Left renal cortex interstitium (tissue), 4 donors: ENCODE data around the gene HAAO. TPM values are rescaled to one million over a fixed set of nuclear protein-coding genes. Genes with fewer than 3 reads are reported as not detected.
"Not testable (repeated sequence)": the region's sequence is repeated elsewhere in the genome, so short reads cannot be mapped to it uniquely, and the experiment has no call there.

Experiments used
- DNase-seq, 4 donors: peaks; one replicate each; pipeline ENCODE4 v3.0.0-alpha.2; 2013; ENCODE audit warnings: low read depth in 4 of 4, low spot score in 2 of 4, missing footprints in 1 of 4
- polyA plus RNA-seq, 4 donors: library from polyadenylated mRNA; unstranded; fragments of 120-200 nt; gene quantifications; one replicate each; pipeline ENCODE4 v1.2.1, GENCODE V29; 2013; ENCODE audit not compliant: insufficient read length in 4 of 4

HAAO gene
- polyA plus RNA-seq, 4 donors, result 36.7 to 56.0 (median 45.6) TPM

- no peak for DNase-seq
Measured at GRCh38 chr2:42754021-42754775, 38.2 kb downstream of the HAAO start.

- no peak for DNase-seq
Measured at GRCh38 chr2:42752816-42753813, 39.3 kb downstream of the HAAO start.

GRCh38 chr2:42752314-42752713 is 40.1 kb downstream of the HAAO start:
- DNase-seq, result no peak

- DNase-seq, result no peak
Measured at GRCh38 chr2:42748840-42749239, 43.5 kb downstream of the HAAO start.

GRCh38 chr2:42747422-42747821 is 45.0 kb downstream of the HAAO start:
- no peak for DNase-seq

GRCh38 chr2:42744545-42745082 is 47.8 kb downstream of the HAAO start:
- DNase-seq, result no peak

- DNase-seq, result no peak
Measured at GRCh38 chr2:42743659-42743990, 48.8 kb downstream of the HAAO start.

- DNase-seq, result no peak
Measured at GRCh38 chr2:42742740-42743658, 49.4 kb downstream of the HAAO start.

- no peak for DNase-seq
Measured at GRCh38 chr2:42741140-42741539, 51.2 kb downstream of the HAAO start.

- no peak for DNase-seq
Measured at GRCh38 chr2:42736598-42737322, 55.6 kb downstream of the HAAO start.

GRCh38 chr2:42733852-42734251 is 58.5 kb downstream of the HAAO start:
- no peak for DNase-seq

GRCh38 chr2:42731316-42731715 is 61.1 kb downstream of the HAAO start:
- DNase-seq, result not testable (repeated sequence)

- no peak for DNase-seq
Measured at GRCh38 chr2:42726680-42727079, 65.7 kb downstream of the HAAO start.

GRCh38 chr2:42725657-42726056 is 66.7 kb downstream of the HAAO start:
- DNase-seq, result no peak

GRCh38 chr2:42724886-42725285 is 67.5 kb downstream of the HAAO start:
- no peak for DNase-seq

GRCh38 chr2:42723465-42723864 is 68.9 kb downstream of the HAAO start:
- DNase-seq, result no peak

- peak in 2 of 4 donors; percentile 4 to 15 for DNase-seq
Measured at GRCh38 chr2:42722320-42723190, 69.8 kb downstream of the HAAO start.

- DNase-seq, result no peak
Measured at GRCh38 chr2:42721898-42722297, 70.5 kb downstream of the HAAO start.
